Activated CD8-positive, alpha-beta T cell treated with anti-CD3 and anti-CD28 coated beads, Interleukin-2, amount 10 ng/mL, durations not matched to agents 7 days and 5 days (primary cell): ENCODE results near the gene LDLRAP1. TPM values are rescaled to one million over a fixed set of nuclear protein-coding genes. Genes with fewer than 3 reads are reported as not detected.

Experiments
- ATAC-seq: fragments of 150-1000 bp; cut with Tn5 transposase; one replicate; pipeline ENCODE4 v1.10.0; 2021; ENCODE audit warnings: moderate library complexity
- CTCF ChIA-PET: fragments of 350-600 bp; sonication (Branson Sonifier 250); formaldehyde crosslinking; loops from one replicate; lab custom pipeline; 2021; ENCODE audit warnings: antibody characterized with exemption; lab: Charles Lee
- POLR2A ChIA-PET: fragments of 350-600 bp; sonication (Branson Sonifier 250); formaldehyde crosslinking; loops from one replicate; lab custom pipeline; 2021; ENCODE audit warnings: antibody characterized with exemption; lab: Charles Lee
- DNase-seq: peaks from one replicate; pipeline ENCODE4 v3.0.0-alpha.2; 2020
- H3K27ac Mint-ChIP-seq: one replicate; pipeline ENCODE4 v1.8.0; 2021; ENCODE audit warnings: mild to moderate bottlenecking, mixed read lengths
- H3K27me3 Mint-ChIP-seq: one replicate; pipeline ENCODE4 v1.8.0; 2021; ENCODE audit warnings: low read depth, mixed read lengths
- H3K36me3 Mint-ChIP-seq: one replicate; pipeline ENCODE4 v1.8.0; 2021; ENCODE audit warnings: low read depth, mixed read lengths
- H3K4me1 Mint-ChIP-seq: one replicate; pipeline ENCODE4 v1.8.0; 2021; ENCODE audit warnings: low read depth, mixed read lengths
- H3K4me3 Mint-ChIP-seq: one replicate; pipeline ENCODE4 v1.8.0; 2021; ENCODE audit warnings: mild to moderate bottlenecking, mixed read lengths
- H3K9me3 Mint-ChIP-seq: one replicate; pipeline ENCODE4 v1.8.0; 2022; ENCODE audit warnings: mixed read lengths; ENCODE audit not compliant: insufficient read depth
- total RNA-seq, 2 experiments: library from RNA; stranded (reverse); gene quantifications; one replicate each; pipeline ENCODE4 v1.2.3, GENCODE V29; 2021

The LDLRAP1 gene
- total RNA-seq, 2 experiments from 2014 or later = 30.7 to 31.3 TPM

DNA sequence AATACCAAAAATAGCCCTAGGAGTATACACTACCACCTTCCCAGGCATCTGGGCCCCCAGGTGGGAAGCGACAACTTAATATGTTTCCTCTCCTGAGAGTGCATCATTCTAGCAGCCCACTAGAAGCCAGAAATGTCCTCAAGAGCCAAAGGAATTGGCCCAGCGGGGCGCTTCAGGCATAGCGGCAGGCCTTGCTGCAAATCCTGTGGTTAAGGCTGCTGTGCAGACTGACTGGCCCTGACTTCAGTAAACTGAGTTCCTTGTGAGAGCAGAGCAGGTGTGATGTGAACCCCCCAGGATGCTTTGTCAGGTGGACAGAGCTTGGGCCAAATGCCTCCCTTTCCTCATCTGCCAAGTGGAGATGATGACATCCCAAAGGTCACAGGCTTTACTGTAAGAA is 29.7 kb upstream of the LDLRAP1 start:
- CTCF ChIA-PET = interaction anchor here (0.8 to 1.5 kb wide), 2 partner anchors 38 to 64 kb away, joined by 3 read pairs; no protein-coding TSS in a partner anchor
- POLR2A ChIA-PET = interaction anchor here (1.0 kb wide), 1 partner anchor 174 kb away, joined by 3 read pairs; no protein-coding TSS in a partner anchor
- Mint-ChIP-seq H3K27ac (no peak overlapping the region), H3K4me3 (no peak overlapping the region), H3K9me3 (no peaks in the 10 kb centered on the region), H3K36me3 (no peaks in the 10 kb centered on the region), H3K27me3 (peaks cover 2% of the 10 kb centered on the region), H3K4me1 (no peaks in the 10 kb centered on the region)
- DNase-seq (no peak), ATAC-seq (no peak)

GRCh38 chr1:25515033-25515432 is 28.4 kb upstream of the LDLRAP1 start:
- Mint-ChIP-seq H3K27me3 (peaks cover 2% of the 10 kb centered on the region), H3K36me3 (no peaks in the 10 kb centered on the region), H3K4me1 (no peaks in the 10 kb centered on the region), H3K9me3 (no peaks in the 10 kb centered on the region), H3K27ac (no peak overlapping the region), H3K4me3 (no peak overlapping the region)
- ChIA-PET CTCF (no interaction called here), POLR2A (no interaction called here)
- ATAC-seq (no peak), DNase-seq (no peak)

DNA sequence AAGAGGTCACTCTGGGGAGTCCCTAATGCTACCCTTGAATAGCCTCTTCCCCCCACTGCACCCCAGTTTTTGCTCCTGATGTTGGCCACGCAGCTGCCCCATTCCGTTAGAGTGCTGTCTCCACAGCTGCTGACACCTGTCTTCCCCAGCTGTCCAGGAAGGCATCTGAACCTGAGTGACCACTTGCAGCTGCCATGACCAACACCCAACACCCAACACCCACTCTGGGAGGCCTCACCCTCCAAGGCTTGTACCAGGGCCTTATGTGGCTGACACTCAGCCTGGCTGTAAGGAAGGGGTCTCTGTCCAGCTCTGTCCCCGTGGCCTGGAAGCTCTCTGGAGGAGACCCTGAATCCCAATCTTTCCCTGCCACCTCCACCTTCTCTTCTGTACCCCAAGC is 26.7 kb upstream of the LDLRAP1 start:
- Mint-ChIP-seq H3K4me3 (no peak overlapping the region), H3K36me3 (no peaks in the 10 kb centered on the region), H3K4me1 (peaks cover 4% of the 10 kb centered on the region), H3K27ac (no peak overlapping the region), H3K27me3 (peaks cover 2% of the 10 kb centered on the region), H3K9me3 (no peaks in the 10 kb centered on the region)
- ATAC-seq (no peak), DNase-seq (no peak)
- POLR2A ChIA-PET = no interaction called here
- CTCF ChIA-PET = interaction anchor here (1.0 to 1.3 kb wide), 2 partner anchors 12 to 294 kb away, joined by 3 to 5 read pairs; no protein-coding TSS in a partner anchor

GRCh38 chr1:25517476-25518394 is 25.7 kb upstream of the LDLRAP1 start:
- peaks cover 2% of the 10 kb centered on the region for H3K27me3 Mint-ChIP-seq
- no peak overlapping the region for H3K27ac Mint-ChIP-seq
- POLR2A ChIA-PET = no interaction called here
- H3K4me1 Mint-ChIP-seq = peaks cover 4% of the 10 kb centered on the region
- no peaks in the 10 kb centered on the region for H3K9me3 Mint-ChIP-seq
- no peak overlapping the region for H3K4me3 Mint-ChIP-seq
- ATAC-seq (no peak), DNase-seq (no peak)
- H3K36me3 Mint-ChIP-seq = no peaks in the 10 kb centered on the region
- CTCF ChIA-PET = interaction anchor here (1.0 kb wide), 1 partner anchor 293 kb away, joined by 3 read pairs; no protein-coding TSS in a partner anchor

DNA sequence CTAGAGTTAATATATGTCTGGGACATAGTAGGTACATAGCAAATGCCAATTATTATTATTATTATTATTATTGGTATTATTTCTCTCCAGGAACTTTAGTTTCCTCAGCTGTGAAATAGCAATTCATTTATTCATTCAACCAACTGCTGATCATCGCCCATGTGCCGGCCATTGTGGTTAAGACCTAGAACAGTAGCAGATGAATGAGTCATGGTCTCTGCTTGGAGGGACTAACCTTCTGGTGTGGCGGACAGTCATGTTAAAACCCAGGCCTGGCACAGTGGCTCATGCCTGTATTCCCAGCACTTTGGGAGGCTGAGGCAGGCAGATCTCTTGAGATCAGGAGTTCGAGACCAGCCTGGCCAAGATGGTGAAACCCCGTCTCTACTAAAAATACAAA is 23.8 kb upstream of the LDLRAP1 start:
- H3K4me3 Mint-ChIP-seq = no peak overlapping the region
- POLR2A ChIA-PET = no interaction called here
- H3K9me3 Mint-ChIP-seq = no peaks in the 10 kb centered on the region
- no peak for ATAC-seq
- H3K36me3 Mint-ChIP-seq = no peaks in the 10 kb centered on the region
- H3K27ac Mint-ChIP-seq = no peak overlapping the region
- DNase-seq = no peak
- CTCF ChIA-PET = interaction anchor here (0.7 to 5.0 kb wide), 16 partner anchors 15 to 278 kb away, joined by 3 to 45 read pairs (median 4); partner anchors contain the start of gene LDLRAP1
- H3K27me3 Mint-ChIP-seq = peaks cover 2% of the 10 kb centered on the region
- H3K4me1 Mint-ChIP-seq = peaks cover 4% of the 10 kb centered on the region

DNA sequence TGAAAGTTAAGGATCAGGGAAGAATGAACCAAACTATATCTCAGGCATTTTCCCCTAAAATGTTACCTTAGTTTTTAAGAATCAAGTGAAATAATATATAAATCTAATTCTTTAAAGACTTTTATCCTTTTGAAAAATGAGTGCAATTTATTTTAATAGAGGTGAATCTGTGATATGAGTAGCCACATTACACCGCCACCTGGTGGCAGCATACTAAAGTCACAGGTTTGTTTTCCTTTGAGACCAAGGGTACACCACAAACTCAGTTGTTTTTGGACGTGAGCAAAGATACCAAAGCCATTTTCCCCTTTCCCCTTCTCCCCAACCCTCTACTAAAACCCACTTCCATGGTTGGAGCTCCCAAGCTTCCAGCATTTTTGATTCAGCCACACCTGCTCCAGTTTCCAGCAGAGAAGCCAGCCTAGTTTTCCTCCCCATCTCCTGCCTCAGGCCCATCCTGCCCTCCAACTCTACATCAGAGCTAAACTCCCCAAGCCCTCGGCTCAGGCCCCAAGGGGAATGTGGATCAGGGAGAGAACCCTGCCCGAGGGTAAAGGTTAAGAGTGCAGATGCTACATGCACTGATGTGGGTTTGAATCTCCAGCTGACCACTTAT is 22.9 kb upstream of the LDLRAP1 start:
- ChIA-PET POLR2A (interaction anchor here (0.5 kb wide), 1 partner anchor 285 kb away, joined by 3 read pairs; no protein-coding TSS in a partner anchor), CTCF (interaction anchor here (0.7 to 5.0 kb wide), 31 partner anchors 13 to 289 kb away, joined by 3 to 45 read pairs (median 4); partner anchors contain the start of gene LDLRAP1)
- H3K36me3 Mint-ChIP-seq = no peaks in the 10 kb centered on the region
- no peak overlapping the region for H3K4me3 Mint-ChIP-seq
- no peaks in the 10 kb centered on the region for H3K27me3 Mint-ChIP-seq
- H3K27ac Mint-ChIP-seq = no peak overlapping the region
- ATAC-seq = peak; percentile 62
- peaks cover 5% of the 10 kb centered on the region for H3K9me3 Mint-ChIP-seq
- H3K4me1 Mint-ChIP-seq = peaks cover 7% of the 10 kb centered on the region
- peak; percentile 82 for DNase-seq

GRCh38 chr1:25522031-25522655 is 21.3 kb upstream of the LDLRAP1 start:
- no peak for ATAC-seq
- ChIA-PET POLR2A (no interaction called here), CTCF (interaction anchor here (1.1 to 5.0 kb wide), 8 partner anchors 17 to 288 kb away, joined by 3 to 45 read pairs (median 8); no protein-coding TSS in a partner anchor)
- Mint-ChIP-seq H3K9me3 (peaks cover 6% of the 10 kb centered on the region), H3K4me3 (no peak overlapping the region), H3K36me3 (no peaks in the 10 kb centered on the region), H3K4me1 (peaks cover 7% of the 10 kb centered on the region), H3K27ac (no peak overlapping the region), H3K27me3 (no peaks in the 10 kb centered on the region)
- no peak for DNase-seq

DNA sequence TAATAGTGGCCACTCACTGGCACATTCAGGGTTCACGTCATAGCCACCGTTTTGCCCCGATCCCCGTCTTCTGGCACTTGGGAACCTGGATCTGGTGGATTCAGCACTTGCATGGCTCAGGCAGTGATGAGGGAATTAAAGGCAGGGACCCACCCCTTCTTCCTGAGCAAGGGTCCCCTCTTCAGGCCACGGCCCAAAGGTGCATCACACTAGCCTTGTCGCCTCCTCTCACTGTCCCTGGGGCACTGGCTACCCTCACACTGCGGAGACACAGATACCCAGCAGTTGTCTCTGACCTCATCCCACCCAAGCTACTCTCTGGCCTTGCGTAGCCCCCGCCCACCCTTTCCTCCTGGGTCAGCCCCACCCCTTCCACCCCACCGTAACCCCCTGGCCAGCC is 19.9 kb upstream of the LDLRAP1 start:
- ChIA-PET POLR2A (no interaction called here), CTCF (interaction anchor here (5.0 kb wide), 1 partner anchor 19 kb away, joined by 45 read pairs; no protein-coding TSS in a partner anchor)
- ATAC-seq = no peak
- no peaks in the 10 kb centered on the region for H3K27me3 Mint-ChIP-seq
- H3K36me3 Mint-ChIP-seq = no peaks in the 10 kb centered on the region
- H3K9me3 Mint-ChIP-seq = peaks cover 6% of the 10 kb centered on the region
- no peak overlapping the region for H3K27ac Mint-ChIP-seq
- DNase-seq = no peak
- peaks cover 7% of the 10 kb centered on the region for H3K4me1 Mint-ChIP-seq
- no peak overlapping the region for H3K4me3 Mint-ChIP-seq

DNA sequence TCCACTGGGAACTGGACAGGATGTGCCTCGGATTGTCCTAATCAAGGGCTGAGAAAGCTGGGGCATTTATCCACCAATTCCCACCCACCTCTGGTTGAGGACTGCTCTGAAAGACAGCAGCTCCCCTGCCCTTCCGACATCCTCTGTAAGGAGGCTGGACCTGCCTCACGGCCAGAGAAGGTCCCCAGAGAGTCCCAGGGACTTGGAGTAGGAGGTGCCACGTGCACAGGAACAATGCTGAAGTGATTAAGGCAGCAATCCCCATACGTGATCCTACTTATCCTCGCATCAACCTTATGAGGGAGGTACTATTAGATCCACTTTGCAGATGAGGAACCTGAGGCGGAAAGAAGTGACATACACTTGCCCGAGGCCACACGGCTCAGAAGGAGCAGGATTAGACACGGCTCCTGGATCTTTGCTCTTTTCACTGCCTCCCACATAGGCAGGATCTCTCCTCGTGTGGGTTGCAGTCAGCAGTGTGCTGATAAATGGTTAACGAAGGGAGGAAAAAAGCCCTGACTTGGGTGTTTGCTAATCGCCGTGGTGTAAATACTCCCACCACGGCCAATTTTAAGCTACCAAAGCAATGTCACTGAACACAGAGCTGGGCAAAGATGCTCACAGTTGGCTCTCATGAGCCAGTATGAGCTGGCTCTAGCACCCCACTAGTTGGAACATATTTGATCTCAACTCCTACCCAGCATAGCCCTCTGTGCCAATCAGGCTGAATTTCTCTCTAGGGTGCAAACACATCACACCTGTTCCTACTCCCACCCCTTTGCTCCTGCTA is 18.6 kb upstream of the LDLRAP1 start:
- peaks cover 6% of the 10 kb centered on the region for H3K9me3 Mint-ChIP-seq
- no peaks in the 10 kb centered on the region for H3K36me3 Mint-ChIP-seq
- H3K27ac Mint-ChIP-seq = no peak overlapping the region
- ChIA-PET POLR2A (no interaction called here), CTCF (interaction anchor here (1.0 kb wide), 1 partner anchor 194 kb away, joined by 3 read pairs; no protein-coding TSS in a partner anchor)
- H3K4me3 Mint-ChIP-seq = no peak overlapping the region
- ATAC-seq (no peak), DNase-seq (no peak)
- H3K27me3 Mint-ChIP-seq = no peaks in the 10 kb centered on the region
- peaks cover 7% of the 10 kb centered on the region for H3K4me1 Mint-ChIP-seq

DNA sequence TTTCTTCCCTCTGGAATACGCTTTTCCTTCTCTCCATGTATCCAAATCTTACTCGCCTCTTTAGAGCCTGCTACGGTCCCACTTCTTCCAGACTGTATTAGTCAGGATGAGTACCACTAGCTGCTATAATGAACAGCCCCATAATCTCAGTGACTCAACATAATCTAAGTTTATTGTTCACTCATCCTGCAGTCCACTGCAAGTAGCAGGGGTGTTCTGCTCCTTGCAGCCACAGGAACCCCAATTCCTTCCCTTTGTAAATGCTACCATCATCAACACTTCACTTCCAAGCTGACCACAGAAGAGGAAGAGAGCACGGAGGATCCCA is 18.1 kb upstream of the LDLRAP1 start:
- ATAC-seq (no peak), DNase-seq (no peak)
- H3K4me1 Mint-ChIP-seq = peaks cover 7% of the 10 kb centered on the region
- no peaks in the 10 kb centered on the region for H3K27me3 Mint-ChIP-seq
- no peaks in the 10 kb centered on the region for H3K36me3 Mint-ChIP-seq
- no peak overlapping the region for H3K4me3 Mint-ChIP-seq
- CTCF ChIA-PET = interaction anchor here (1.0 kb wide), 1 partner anchor 195 kb away, joined by 3 read pairs; no protein-coding TSS in a partner anchor
- POLR2A ChIA-PET = no interaction called here
- no peak overlapping the region for H3K27ac Mint-ChIP-seq
- H3K9me3 Mint-ChIP-seq = peaks cover 6% of the 10 kb centered on the region

- Mint-ChIP-seq H3K36me3 (no peaks in the 10 kb centered on the region), H3K4me1 (peaks cover 3% of the 10 kb centered on the region), H3K27me3 (no peaks in the 10 kb centered on the region), H3K27ac (no peak overlapping the region), H3K9me3 (peaks cover 6% of the 10 kb centered on the region), H3K4me3 (no peak overlapping the region)
- ChIA-PET POLR2A (no interaction called here), CTCF (interaction anchor here (0.9 to 1.6 kb wide), 3 partner anchors 14 to 283 kb away, joined by 3 to 4 read pairs (median 4); no protein-coding TSS in a partner anchor)
- DNase-seq = no peak
- no peak for ATAC-seq
Observed at GRCh38 chr1:25526753-25527152, 16.7 kb upstream of the LDLRAP1 start.
